HepG2 (cell line): ENCODE measurements around the gene PIK3R1. TPM values are rescaled to one million over a fixed set of nuclear protein-coding genes. Genes with fewer than 3 reads are reported as not detected.

Experiments used
- ARID5B ChIP-seq: IDR thresholded peaks from 2 replicates; pipeline ENCODE4 v1.4.0; 2020; ENCODE audit warnings: mild to moderate bottlenecking, missing genetic modification reagents
- CSRNP2 ChIP-seq: sonication (generic); formaldehyde crosslinking; conservative IDR thresholded peaks from 2 replicates; pipeline ENCODE4 v1.8.0; 2022; ENCODE audit warnings: low read depth, missing genetic modification reagents
- ESRRA ChIP-seq: sonication (generic); formaldehyde crosslinking; IDR thresholded peaks from 2 replicates; pipeline ENCODE4 v1.5.1; 2020; ENCODE audit warnings: mild to moderate bottlenecking, low read depth, missing genetic modification reagents
- FOXC1 ChIP-seq: sonication (generic); formaldehyde crosslinking; IDR thresholded peaks from 2 replicates; pipeline ENCODE4 v1.8.0; 2022; ENCODE audit warnings: mild to moderate bottlenecking, missing genetic modification reagents, borderline replicate concordance
- KMT2A ChIP-seq: sonication (generic); formaldehyde crosslinking; IDR thresholded peaks from 2 replicates; pipeline ENCODE4 v1.4.0; 2020; ENCODE audit warnings: missing genetic modification reagents
- NFATC3 ChIP-seq: sonication (generic); formaldehyde crosslinking; IDR thresholded peaks from 2 replicates; pipeline ENCODE4 v1.5.1; 2020; ENCODE audit warnings: mild to moderate bottlenecking, missing genetic modification reagents
- NFIC ChIP-seq: IDR thresholded peaks from 2 replicates; pipeline ENCODE4 v1.6.1; 2012; ENCODE audit warnings: mild to moderate bottlenecking, low read length, inconsistent platforms
- RBM39 ChIP-seq: fragments of 200-400 bp; formaldehyde crosslinking; IDR thresholded peaks from one replicate; pipeline ENCODE4 v1.6.1; 2018; ENCODE audit warnings: antibody characterized with exemption, mild to moderate bottlenecking, low read depth, low read length; ENCODE audit not compliant: poor library complexity, severe bottlenecking
- THAP9 ChIP-seq: sonication (generic); formaldehyde crosslinking; IDR thresholded peaks from 2 replicates; pipeline ENCODE4; 2020; ENCODE audit warnings: missing genetic modification reagents, mild to moderate bottlenecking, borderline replicate concordance
- TRAFD1 ChIP-seq: sonication (generic); formaldehyde crosslinking; IDR thresholded peaks from 2 replicates; pipeline ENCODE4 v1.5.1; 2020; ENCODE audit warnings: missing genetic modification reagents, mild to moderate bottlenecking, borderline replicate concordance
- ZNF101 ChIP-seq: sonication (generic); formaldehyde crosslinking; IDR thresholded peaks from 2 replicates; pipeline ENCODE4 v1.4.0; 2020; ENCODE audit warnings: mild to moderate bottlenecking, low read depth, missing genetic modification reagents, borderline replicate concordance
- ZNF556 ChIP-seq: sonication (generic); formaldehyde crosslinking; IDR thresholded peaks from 2 replicates; pipeline ENCODE4 v1.4.0; 2020; ENCODE audit warnings: mild to moderate bottlenecking, missing genetic modification reagents, borderline replicate concordance
- ZNF737 ChIP-seq: sonication (generic); formaldehyde crosslinking; IDR thresholded peaks from 2 replicates; pipeline ENCODE4 v1.5.0; 2020; ENCODE audit warnings: missing genetic modification reagents, mild to moderate bottlenecking, borderline replicate concordance
- ZNF816 ChIP-seq: sonication (generic); formaldehyde crosslinking; IDR thresholded peaks from 2 replicates; pipeline ENCODE4 v1.8.0; 2022; ENCODE audit warnings: missing genetic modification reagents, mild to moderate bottlenecking, borderline replicate concordance
- polyA plus RNA-seq, 8 experiments: library from polyadenylated mRNA; depleted of rRNA in 3 of 8; stranded (reverse) in 7 of 8; unstranded in 1 of 8; fragments of >200 nt; fragmentation: Illumina TruSeq in 4 of 8; extraction: Trizol in 4 of 8; gene quantifications; 2 replicates each; pipeline versions ENCODE4 v1.2.1 to v1.2.3, GENCODE V29; 2011 to 2016; ENCODE audit warnings: low read depth in 4 of 8, missing spikeins in 1 of 8, mixed read lengths in 1 of 8; ENCODE audit not compliant: insufficient read depth in 1 of 8
- total RNA-seq, 5 experiments: library from RNA; depleted of rRNA; stranded (reverse); fragments of >200 nt; fragmentation: Illumina TruSeq; extraction: Trizol; gene quantifications; 2 replicates each; pipeline ENCODE4 v1.2.3, GENCODE V29; 2016; ENCODE audit warnings: low read depth in 1 of 5

The PIK3R1 gene
- total and polyA plus RNA-seq, 2 of the 13 experiments (the other 11 are each of a cell fraction or from before 2014, with no cell fraction given): 8.4 to 21.3 TPM

- no peak for TF ChIP-seq CSRNP2
- TF ChIP-seq KMT2A: peak; percentile 72; the same call in 1 of the 2 replicates
- TF ChIP-seq ZNF556: no peak
- no peak for TF ChIP-seq NFATC3 (CRISPR knock-in tag)
- TF ChIP-seq ZNF737 (CRISPR knock-in tag): no peak
- TF ChIP-seq THAP9 (CRISPR knock-in tag): no peak
- TF ChIP-seq ARID5B (CRISPR knock-in tag): peak; percentile 84
- no peak for TF ChIP-seq FOXC1 (CRISPR knock-in tag)
- 0 out of 2 replicates have a peak, but pooled peaks have one; percentile 30 for TF ChIP-seq NFIC
- TF ChIP-seq ESRRA (CRISPR knock-in tag): no peak
- no peak for TF ChIP-seq TRAFD1 (CRISPR knock-in tag)
- TF ChIP-seq RBM39: no peak
- no peak for TF ChIP-seq ZNF816
- TF ChIP-seq ZNF101: no peak
Observed at GRCh38 chr5:68271124-68271523, 55.6 kb downstream of the PIK3R1 start (continued).
